ENCODE measurements around the gene WBP4.
A peak's percentile ranks its signal among the peaks of the same experiment; 100 is the strongest.

WBP4 gene

DNA sequence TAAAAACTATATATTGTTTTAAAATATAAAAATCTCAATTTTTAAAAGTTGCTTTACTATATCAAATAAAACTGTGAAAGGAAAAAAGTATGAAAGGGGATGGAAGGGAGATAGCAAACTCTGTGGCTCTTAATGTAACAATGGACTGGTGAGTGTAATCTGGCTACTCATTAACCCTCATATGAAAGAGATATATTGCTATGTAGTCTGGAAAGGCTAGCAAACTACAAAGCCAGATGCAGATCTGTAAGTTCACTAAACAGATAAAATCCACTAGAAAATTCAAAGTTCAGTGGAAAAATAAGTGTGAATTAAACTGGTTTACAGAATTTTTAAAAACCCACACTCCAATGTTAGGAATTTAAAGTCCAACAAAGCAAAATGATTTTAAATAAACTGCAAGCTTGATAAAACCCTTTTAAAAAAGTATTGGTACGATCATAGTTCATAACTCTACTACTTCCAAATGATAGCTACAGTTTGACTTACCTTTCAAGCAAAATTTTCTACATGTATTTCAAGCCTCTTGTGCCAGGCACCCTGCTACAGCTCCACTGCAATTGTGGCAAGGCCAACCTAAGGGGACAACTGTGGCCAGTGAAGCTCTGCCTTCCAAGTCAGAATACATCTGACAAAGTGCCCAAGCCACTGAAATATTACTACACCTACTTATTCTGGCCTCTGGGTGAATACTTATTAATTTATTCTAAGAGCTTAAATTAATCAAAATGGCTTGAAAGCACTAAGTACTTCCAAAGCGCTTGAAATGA lies 41.5 kb upstream of the WBP4 start:
- peaks cover 78% of the 10 kb centered on the region for H3K79me2 ChIP-seq (ENCODE audit: insufficient read depth, low read depth)
- no peaks in the 10 kb centered on the region for H3K27me3 ChIP-seq (ENCODE audit: insufficient read depth, low read depth)
- no peaks in the 10 kb centered on the region for H4K20me1 ChIP-seq (ENCODE audit: insufficient read depth)
- TF ChIP-seq, protein P1, sequence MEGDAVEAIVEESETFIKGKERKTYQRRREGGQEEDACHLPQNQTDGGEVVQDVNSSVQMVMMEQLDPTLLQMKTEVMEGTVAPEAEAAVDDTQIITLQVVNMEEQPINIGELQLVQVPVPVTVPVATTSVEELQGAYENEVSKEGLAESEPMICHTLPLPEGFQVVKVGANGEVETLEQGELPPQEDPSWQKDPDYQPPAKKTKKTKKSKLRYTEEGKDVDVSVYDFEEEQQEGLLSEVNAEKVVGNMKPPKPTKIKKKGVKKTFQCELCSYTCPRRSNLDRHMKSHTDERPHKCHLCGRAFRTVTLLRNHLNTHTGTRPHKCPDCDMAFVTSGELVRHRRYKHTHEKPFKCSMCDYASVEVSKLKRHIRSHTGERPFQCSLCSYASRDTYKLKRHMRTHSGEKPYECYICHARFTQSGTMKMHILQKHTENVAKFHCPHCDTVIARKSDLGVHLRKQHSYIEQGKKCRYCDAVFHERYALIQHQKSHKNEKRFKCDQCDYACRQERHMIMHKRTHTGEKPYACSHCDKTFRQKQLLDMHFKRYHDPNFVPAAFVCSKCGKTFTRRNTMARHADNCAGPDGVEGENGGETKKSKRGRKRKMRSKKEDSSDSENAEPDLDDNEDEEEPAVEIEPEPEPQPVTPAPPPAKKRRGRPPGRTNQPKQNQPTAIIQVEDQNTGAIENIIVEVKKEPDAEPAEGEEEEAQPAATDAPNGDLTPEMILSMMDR (conservative IDR thresholded peaks at IDR 0.05; ENCODE audit: low read depth, low read length) = no peak
- peak overlapping the region; percentile 97 for H3K27ac ChIP-seq
- H3K4me2 ChIP-seq = peak overlapping the region; percentile 65
- H3K4me1 ChIP-seq (ENCODE audit: low read depth, poor library complexity, severe bottlenecking) = peaks cover 35% of the 10 kb centered on the region
- no peaks in the 10 kb centered on the region for H3K36me3 ChIP-seq (ENCODE audit: insufficient read depth)
- no peak overlapping the region for H2AFZ ChIP-seq (ENCODE audit: low read depth)
- H3K9ac ChIP-seq = 0 out of 2 replicates have a peak overlapping the region, but pooled peaks have one; percentile 9
- H3K4me3 ChIP-seq (IDR thresholded peaks at IDR 0.05; ENCODE audit: insufficient read depth, low read depth, low read length) = no peak overlapping the region

DNA sequence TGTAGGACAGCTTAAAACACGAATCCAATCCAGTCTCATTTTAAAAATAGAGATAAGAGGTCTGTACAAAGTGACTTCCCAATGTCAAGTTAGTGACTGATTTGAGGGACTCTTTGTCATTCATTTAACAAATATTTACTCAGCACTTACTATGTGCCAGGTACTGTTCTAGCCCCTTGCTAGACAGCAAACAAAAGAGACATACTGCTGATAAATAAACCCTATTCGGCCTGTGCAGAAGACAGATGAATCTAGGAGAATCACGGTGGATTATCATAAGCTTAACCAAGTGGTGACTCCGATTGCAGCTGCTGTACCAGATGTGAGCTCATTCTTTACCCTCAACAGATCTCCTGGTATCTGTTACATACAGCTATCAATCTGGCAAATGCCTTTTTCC lies 35.8 kb upstream of the WBP4 start:
- peaks cover 15% of the 10 kb centered on the region for H3K4me1 ChIP-seq (ENCODE audit: low read depth, poor library complexity, severe bottlenecking)
- no peaks in the 10 kb centered on the region for H3K36me3 ChIP-seq (ENCODE audit: insufficient read depth)
- H3K4me3 ChIP-seq (IDR thresholded peaks at IDR 0.05; ENCODE audit: insufficient read depth, low read depth, low read length) = no peak overlapping the region
- no peak overlapping the region for H3K27ac ChIP-seq
- no peaks in the 10 kb centered on the region for H3K27me3 ChIP-seq (ENCODE audit: insufficient read depth, low read depth)
- H2AFZ ChIP-seq (ENCODE audit: low read depth) = no peak overlapping the region
- TF ChIP-seq, protein P1 (conservative IDR thresholded peaks at IDR 0.05; ENCODE audit: low read depth, low read length) = no peak
- H4K20me1 ChIP-seq (ENCODE audit: insufficient read depth) = no peaks in the 10 kb centered on the region
- H3K4me2 ChIP-seq = no peak overlapping the region
- H3K79me2 ChIP-seq (ENCODE audit: insufficient read depth, low read depth) = peaks cover 24% of the 10 kb centered on the region
- no peak overlapping the region for H3K9ac ChIP-seq

DNA sequence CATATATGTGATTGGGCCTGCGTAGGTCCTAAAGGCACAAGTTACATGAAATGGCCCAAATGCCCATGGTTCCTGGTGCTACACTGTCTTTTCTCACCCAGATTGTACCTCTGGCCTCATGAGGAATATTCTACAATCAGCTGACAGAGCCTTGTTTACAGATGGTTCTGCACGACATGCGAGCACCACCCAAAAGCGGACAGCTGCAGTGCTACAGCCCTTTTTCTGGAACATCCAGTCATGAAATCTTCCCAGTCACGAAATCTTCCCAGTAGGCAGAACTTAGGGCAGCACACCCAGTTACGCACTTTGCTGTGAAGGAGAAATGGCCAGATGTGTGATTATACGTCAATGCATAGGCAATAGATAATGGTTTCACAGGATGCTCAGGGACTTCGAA lies 34.5 kb upstream of the WBP4 start:
- Histone ChIP-seq H2AFZ (ENCODE audit: low read depth) (no peak overlapping the region), H4K20me1 (ENCODE audit: insufficient read depth) (no peaks in the 10 kb centered on the region), H3K4me2 (no peak overlapping the region), H3K27me3 (ENCODE audit: insufficient read depth, low read depth) (no peaks in the 10 kb centered on the region), H3K36me3 (ENCODE audit: insufficient read depth) (no peaks in the 10 kb centered on the region), H3K4me1 (ENCODE audit: low read depth, poor library complexity, severe bottlenecking) (peaks cover 6% of the 10 kb centered on the region), H3K9ac (no peak overlapping the region), H3K27ac (no peak overlapping the region), H3K4me3 (IDR thresholded peaks at IDR 0.05; ENCODE audit: insufficient read depth, low read depth, low read length) (no peak overlapping the region), H3K79me2 (ENCODE audit: insufficient read depth, low read depth) (peaks cover 14% of the 10 kb centered on the region; the same call in 1 of the 2 replicates)
- TF ChIP-seq, protein P1 (conservative IDR thresholded peaks at IDR 0.05; ENCODE audit: low read depth, low read length) = no peak

DNA sequence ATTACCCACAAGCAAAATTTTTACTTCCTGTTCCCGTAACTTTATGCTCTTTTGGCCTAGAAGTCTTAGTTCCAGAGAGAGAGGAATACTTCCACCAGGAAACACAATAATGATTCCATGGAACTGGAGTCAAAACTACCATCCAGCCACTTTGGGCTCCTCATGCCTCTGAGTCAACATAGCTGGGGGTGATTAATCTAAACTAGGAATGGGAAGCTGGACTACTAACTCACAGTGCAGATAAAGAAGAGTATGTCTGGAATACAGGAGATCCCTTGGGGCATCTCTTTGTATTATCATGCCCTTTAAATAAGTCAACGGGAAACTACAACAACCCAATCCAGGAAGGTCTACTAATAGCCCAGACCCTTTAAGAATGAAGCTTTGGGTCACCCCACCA lies 33.3 kb upstream of the WBP4 start:
- Histone ChIP-seq H2AFZ (ENCODE audit: low read depth) (no peak overlapping the region), H3K4me2 (no peak overlapping the region), H3K36me3 (ENCODE audit: insufficient read depth) (no peaks in the 10 kb centered on the region), H3K4me1 (ENCODE audit: low read depth, poor library complexity, severe bottlenecking) (peaks cover 6% of the 10 kb centered on the region), H3K27me3 (ENCODE audit: insufficient read depth, low read depth) (no peaks in the 10 kb centered on the region), H4K20me1 (ENCODE audit: insufficient read depth) (no peaks in the 10 kb centered on the region), H3K79me2 (ENCODE audit: insufficient read depth, low read depth) (peaks cover 11% of the 10 kb centered on the region; the same call in 1 of the 2 replicates), H3K4me3 (IDR thresholded peaks at IDR 0.05; ENCODE audit: insufficient read depth, low read depth, low read length) (no peak overlapping the region), H3K27ac (no peak overlapping the region), H3K9ac (no peak overlapping the region)
- TF ChIP-seq, protein P1 (conservative IDR thresholded peaks at IDR 0.05; ENCODE audit: low read depth, low read length) = no peak
